ENCODE data around the gene COIL. TPM values are rescaled to one million over a fixed set of nuclear protein-coding genes. Genes with fewer than 3 reads are reported as not detected.

Gene COIL
- total and polyA plus RNA-seq, 9 of the 15 experiments (the other 6 are each of a cell fraction or from before 2014, with no cell fraction given), result 23.9 to 41.3 (median 28.7) TPM

- TF ChIP-seq ZNF512 (tag; IDR thresholded peaks at IDR 0.05) (peak; percentile 67; the same call in 1 of the 2 replicates), EP400 (IDR thresholded peaks at IDR 0.05) (no peak), MAFF (IDR thresholded peaks at IDR 0.05; ENCODE audit: low read length) (peak; percentile 37; the same call in 1 of the 2 replicates), BMI1 (IDR thresholded peaks at IDR 0.05; ENCODE audit: low read length) (no peak), KAT2B (IDR thresholded peaks at IDR 0.05; ENCODE audit: low read depth, low read length) (no peak), CEBPG (CRISPR knock-in tag; IDR thresholded peaks at IDR 0.05) (no peak), CEBPG (tag; conservative IDR thresholded peaks at IDR 0.05 in 1 of 2, IDR thresholded peaks at IDR 0.05 in 1 of 2) (no peak), ETS2 (tag; IDR thresholded peaks at IDR 0.05; ENCODE audit: borderline replicate concordance, poor library complexity, severe bottlenecking) (no peak), RCOR1 (IDR thresholded peaks at IDR 0.05; ENCODE audit: borderline replicate concordance in 1 of 2, low read depth in 2 of 2, low read length in 2 of 2) (peak in 1 of 2 experiments; percentile 39; a peak in 1 of 4 replicates), HDAC3 (IDR thresholded peaks at IDR 0.05; ENCODE audit: borderline replicate concordance, partially characterized antibody) (no peak), NFE2L1 (tag; IDR thresholded peaks at IDR 0.05; ENCODE audit: borderline replicate concordance, low read depth) (0 out of 2 replicates have a peak, but pooled peaks have one; percentile 44), ZNF197 (CRISPR knock-in tag; IDR thresholded peaks at IDR 0.05; ENCODE audit: low read depth) (no peak), RBM34 (IDR thresholded peaks at IDR 0.05; ENCODE audit: borderline replicate concordance, insufficient read depth, low read length) (no peak), NR0B1 (IDR thresholded peaks at IDR 0.05; ENCODE audit: partially characterized antibody) (no peak), MAFG (tag; conservative IDR thresholded peaks at IDR 0.05) (peak; percentile 81), SMARCA4 (IDR thresholded peaks at IDR 0.05) (0 out of 2 replicates have a peak, but pooled peaks have one; percentile 19), C11orf30 (IDR thresholded peaks at IDR 0.05; ENCODE audit: low read depth) (peak; percentile 71), CXXC5 (CRISPR knock-in tag; IDR thresholded peaks at IDR 0.05) (peak; percentile 52), SOX6 (IDR thresholded peaks at IDR 0.05) (peak; percentile 54; the same call in 1 of the 2 replicates), CLOCK (CRISPR knock-in tag; IDR thresholded peaks at IDR 0.05; ENCODE audit: borderline replicate concordance) (no peak), DDX20 (tag; IDR thresholded peaks at IDR 0.05; ENCODE audit: low read depth) (no peak)
Measured at GRCh38 chr17:56978441-56979090, 17.7 kb upstream of the COIL start (continued).
